ENCODE results near the gene PPP2R5C.

PPP2R5C gene

DNA sequence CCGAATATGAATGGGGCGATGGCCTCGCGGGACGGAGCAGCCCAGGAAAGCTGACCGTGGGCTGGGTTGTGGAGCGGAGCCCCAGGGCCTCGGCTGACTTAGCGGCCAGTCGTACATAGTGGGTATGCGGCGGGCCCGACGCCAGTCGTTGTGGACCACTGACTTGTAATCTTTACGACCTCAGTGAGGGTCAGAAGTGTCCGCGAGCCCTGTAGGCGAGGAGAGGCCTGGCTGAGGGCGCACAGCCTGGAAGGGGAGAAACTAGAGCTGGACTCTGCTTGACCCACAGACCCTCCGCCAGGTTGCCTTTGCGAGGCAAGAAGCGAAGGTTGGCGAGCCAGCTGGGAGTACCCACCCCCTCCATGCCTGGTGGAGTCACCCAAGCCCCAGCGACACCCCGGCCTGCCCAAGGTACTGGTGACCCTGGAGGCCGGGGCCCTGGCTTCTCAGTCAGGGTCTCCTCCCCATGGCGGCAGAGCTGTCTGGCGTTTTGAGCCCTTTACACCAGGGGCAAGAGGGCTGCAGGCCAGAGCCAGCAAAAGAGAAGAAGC, 187.2 kb downstream of the PPP2R5C start:
- DNase-seq (ENCODE audit: low read depth in 2 of 2) = no peak

DNA sequence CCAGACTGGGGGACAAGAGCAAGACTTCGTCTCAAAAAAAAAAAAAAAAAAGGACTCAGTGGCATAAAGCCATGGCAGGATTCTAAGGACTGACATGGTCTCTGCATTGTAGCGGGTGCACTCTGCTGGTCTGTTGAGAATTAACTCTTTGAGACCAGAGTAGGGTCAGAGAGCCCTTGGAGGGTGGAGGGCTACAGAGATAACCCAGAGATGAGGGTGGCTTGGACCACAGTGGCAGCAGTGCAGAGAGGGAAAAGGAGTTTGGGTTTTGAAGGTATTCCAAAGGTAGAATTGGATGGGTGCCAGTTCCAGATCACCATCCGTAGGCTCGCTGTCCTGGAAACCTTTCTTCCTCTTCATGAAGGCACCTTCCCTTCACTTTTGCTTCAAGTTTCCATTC, 188.6 kb downstream of the PPP2R5C start:
- DNase-seq (ENCODE audit: low read depth in 2 of 2) = no peak

DNA sequence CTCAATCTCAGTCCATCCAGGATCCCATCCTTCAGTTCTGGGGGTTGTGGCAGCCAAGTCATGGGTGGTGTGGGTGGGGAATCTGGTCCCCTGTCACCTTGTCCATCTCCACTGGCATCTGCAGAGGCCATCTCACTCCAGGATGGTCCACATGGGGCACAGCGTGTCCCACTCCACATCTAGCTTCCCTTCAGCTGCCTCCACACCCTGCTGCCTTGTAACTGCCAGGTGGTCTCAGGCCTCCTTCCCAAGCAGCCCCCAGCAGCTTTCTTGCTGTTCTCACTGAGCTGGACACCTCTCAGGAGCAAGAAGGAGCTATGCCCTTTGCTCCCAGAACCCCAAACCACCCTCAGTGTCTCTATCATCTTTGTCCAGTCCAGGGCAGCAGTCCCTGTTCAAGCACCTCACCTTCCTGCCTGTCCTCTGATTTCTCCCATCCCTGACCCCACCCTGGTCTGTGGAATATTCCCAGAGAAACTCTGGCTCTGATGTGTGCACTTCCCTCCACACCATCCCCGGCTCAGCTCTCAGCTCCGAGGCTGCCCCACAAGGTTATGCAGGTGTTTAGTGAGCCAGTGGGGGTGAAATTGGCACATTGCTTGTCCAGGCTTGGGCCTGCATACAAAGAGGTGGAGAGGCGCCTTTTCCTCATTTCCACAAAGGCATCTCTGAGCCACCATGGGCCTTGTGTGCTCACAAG, 189.2 kb downstream of the PPP2R5C start:
- no peak for DNase-seq (ENCODE audit: low read depth in 2 of 2)

DNA sequence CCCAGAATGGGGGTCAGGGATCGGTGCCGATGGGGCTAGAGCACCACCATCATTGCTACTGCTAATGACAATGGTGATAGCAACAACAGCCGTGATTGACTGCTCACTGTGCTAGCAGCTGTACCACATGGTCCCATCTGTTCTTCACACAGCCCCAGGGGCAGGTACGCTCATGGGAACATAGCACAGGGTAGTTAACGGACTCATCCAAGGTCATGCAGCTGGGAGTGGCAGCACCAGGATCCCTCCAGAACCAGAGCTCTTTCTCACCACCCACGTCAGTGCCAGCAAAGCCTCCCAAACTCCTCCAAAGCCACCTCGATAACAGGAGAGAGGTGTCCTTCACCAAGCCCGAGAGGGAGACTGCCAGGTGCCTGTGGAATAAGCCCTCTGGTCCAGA, 191.6 kb downstream of the PPP2R5C start:
- DNase-seq (ENCODE audit: low read depth in 2 of 2) = no peak

DNA sequence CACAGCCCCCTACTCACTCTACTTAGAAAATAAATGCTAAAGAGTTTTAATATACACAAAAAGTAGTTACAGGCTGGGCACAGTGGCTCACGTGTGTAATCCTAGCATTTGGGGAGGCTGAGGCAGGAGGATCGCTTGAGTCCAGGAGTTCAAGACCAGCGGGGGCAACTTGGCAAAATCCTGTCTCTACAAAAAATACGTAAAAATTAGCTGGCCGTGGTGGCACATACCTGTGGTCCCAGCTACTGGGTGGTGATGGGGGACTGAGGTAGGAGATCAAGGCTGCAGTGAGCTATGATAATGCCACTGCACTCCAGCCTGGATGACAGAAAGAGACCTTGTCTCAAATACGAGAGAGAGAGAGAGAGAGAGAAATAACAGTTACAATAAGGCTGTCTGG, 193.0 kb downstream of the PPP2R5C start:
- DNase-seq (ENCODE audit: low read depth in 2 of 2) = no peak

DNA sequence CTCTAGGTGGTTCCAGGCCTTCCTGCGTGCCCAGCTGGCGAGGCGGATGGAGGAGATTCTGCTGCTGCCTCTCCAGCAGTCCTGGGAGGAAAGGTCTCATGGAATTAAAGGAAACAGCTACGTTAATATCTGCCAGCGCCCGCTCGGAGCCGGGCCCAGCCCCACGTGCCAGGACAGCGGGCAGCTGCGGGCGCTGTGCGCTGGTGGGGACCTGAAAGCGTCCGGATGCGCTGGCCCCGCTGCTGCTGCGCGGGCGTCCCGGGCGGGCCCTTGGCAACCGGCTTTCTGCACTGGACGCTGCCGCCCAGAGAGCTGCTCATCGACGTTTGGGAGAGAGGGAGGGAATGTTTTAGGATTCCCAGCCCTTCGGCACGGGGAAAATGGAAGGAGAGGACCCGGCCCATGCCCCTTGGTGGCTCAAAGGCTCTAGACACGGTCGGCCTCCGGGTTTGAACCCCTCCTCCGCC, 194.2 kb downstream of the PPP2R5C start:
- no peak for DNase-seq (ENCODE audit: low read depth in 2 of 2)

DNA sequence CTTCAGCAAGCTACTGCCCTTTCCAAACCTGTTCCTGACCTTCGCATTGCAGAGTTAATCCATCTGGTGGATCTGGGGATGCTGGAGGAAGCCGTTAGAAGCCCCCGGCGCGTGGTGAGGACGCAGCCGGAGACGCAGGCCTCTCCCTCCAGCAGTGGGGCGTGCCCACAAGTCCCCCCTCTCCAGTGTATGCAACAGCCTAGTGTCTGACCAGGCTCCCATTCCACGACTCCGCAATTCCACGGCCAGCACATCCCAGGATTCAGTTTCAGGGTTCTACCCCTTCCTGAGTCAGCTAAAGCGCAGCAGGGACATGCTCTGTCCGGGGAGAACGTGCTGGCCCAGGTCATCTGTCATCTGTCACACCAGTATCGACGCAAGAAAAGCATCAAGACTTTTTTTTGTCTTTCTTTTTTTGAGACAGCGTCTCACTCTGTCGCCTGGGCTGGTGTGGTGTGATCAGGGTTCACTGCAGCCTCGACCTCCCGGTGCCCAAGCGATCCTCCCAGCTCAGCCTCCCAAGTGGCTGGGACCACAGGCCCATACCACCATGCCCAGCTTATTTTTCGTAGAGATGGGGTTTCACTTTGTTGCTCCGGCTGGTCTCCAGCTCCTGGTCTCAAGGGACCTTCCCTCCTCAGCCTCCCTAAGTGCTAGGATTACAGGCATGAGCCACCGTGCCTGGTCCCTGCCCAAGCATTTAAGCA, 194.8 kb downstream of the PPP2R5C start:
- no peak for DNase-seq (ENCODE audit: low read depth in 2 of 2)

DNA sequence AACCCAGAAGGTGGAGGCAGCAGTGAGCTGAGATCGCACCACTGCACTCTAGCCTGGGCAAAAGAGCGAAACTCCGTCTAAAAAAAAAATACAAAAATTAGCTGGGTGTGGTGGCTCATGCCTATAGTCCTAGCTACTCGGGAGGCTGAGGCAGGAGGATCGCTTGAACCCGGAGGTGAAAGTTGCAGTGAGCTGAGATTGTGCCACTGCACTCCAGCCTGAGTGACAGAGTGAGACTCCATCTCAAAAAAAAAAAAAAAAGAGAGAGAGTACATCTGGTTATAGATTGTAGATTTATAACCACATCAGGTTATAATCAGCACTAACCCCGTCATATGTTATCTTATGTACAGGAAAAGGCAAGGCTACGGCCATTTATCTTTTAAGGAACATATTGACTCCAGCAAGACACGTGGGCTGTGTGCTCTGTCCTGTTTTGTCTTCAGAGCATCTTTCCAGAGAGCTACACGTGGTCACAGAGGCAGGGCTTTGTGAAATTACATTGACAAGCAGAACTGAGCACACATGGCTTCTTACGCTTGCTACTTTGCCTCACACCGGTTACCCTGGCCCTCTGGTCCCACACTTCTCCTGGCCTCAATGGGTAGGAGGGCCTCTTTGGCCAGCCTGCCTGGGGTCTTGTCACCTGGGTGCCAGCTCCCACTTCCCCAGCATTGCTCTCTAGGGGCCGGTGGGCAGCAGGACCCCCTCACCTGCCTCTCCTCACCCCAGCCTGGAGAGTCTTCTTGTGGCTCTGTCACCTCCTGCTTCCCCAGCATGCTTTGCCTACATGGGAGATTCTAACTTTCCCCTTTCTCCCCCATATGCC, 196.1 kb downstream of the PPP2R5C start:
- no peak for DNase-seq (ENCODE audit: low read depth in 2 of 2)

DNA sequence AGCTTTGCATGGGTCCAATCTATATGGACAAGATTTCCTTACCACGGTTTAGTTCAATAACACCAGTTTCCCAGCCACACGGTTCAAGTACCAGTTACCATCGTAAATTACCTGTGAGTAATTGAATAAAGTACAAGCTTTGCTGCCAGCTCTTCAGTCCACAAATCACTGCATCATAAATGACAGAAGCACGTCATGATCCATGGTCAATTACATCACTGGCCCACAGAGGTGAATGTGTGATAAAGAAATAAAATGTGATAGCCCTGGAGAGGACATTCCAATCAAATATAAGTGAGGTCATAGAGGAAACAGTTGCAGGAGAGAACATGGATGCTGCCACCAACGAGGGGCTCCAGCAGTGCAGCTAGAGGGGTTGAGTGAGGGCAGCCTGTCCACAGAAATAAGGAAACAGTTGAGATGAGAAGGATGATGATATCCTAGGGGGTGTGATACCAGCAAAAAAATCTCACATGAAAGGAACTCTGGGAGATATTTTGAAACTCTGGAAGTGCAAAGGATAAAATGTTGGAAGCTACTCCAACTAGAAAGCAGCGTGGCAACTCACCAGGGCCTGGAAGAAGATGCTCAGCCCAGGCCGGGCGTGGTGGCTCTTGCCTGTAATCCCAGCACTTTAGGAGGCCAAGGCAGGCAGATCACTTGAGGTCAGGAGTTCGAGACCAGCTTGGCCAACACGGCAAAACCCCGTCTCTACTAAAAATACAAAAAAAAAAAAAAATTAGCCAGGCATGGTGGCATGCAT, 197.1 kb downstream of the PPP2R5C start:
- DNase-seq (ENCODE audit: low read depth in 2 of 2) = no peak

DNA sequence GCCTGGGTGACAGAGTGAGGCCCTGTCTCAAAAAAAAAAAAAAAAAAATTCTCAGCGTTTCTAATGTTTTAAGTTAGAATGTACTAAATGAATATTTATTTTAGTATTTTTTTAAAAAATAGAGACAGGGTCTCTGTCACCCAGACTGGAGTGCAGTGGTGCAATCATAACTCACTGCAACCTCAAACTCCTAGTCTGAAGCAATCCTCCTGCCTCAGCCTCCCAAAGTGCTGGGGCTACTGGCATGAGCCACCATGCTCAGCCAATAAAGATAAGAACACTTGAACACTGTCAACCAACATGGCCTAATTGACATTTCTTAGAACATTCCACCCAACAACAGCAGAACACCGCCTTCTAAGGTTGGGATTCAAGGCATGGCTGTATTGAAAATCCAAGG, 197.8 kb downstream of the PPP2R5C start:
- DNase-seq (ENCODE audit: low read depth in 2 of 2) = no peak

DNA sequence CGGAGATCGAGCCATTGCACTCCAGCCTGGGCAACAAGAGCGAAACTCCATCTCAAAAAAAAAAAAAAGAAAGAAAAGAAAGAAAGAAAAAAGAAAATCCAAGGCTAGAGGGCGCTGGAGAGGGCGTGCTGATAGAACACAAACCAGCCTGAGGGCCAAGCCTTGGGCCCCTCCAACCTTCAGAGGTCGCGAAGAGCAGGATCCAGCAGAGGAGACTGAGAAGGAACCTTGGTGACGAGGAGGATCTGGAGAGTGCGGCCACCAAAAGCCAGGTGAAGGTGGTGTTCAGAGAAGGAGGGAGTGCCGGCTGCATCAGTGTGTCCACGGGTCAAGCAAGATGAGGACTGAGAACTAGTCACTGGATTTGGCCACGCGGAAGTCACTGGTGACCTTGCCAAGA, 198.7 kb downstream of the PPP2R5C start:
- DNase-seq (ENCODE audit: low read depth in 2 of 2) = no peak

DNA sequence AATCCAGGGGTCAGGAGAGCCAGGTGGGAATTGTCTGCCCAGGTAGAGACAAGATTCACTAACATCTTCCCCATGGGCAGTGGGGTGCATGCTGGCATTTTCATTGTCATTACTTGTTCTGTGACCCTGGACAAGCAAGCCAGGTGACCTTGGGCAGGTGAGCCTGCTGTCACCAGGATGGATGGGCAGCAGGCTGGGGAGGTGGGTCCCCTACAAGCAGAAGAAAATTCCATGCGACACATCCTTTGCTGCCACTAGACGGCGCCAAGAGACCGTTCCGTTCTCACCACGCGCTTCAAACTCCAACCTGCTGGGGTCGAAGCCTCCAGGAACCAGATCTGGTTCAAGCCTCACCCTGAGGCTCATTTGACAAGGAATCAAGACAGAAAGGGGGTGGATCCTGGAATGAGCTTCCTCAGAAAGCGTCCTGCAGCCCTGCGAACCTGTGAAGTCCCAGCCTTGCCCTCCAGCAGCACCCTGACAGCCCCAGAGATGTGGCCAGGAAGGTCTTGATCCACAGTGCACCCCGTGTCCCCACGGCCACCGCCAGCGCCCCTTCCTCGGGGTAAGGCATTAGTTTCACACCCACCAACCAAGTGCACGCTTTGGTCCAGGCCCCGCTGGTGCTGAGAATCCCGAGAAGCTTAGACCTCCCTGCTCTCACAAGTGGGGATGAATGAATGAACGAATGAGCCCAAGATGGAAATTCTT, 199.7 kb downstream of the PPP2R5C start:
- peak; percentile 45 to 55 for DNase-seq (ENCODE audit: low read depth in 2 of 2)

DNA sequence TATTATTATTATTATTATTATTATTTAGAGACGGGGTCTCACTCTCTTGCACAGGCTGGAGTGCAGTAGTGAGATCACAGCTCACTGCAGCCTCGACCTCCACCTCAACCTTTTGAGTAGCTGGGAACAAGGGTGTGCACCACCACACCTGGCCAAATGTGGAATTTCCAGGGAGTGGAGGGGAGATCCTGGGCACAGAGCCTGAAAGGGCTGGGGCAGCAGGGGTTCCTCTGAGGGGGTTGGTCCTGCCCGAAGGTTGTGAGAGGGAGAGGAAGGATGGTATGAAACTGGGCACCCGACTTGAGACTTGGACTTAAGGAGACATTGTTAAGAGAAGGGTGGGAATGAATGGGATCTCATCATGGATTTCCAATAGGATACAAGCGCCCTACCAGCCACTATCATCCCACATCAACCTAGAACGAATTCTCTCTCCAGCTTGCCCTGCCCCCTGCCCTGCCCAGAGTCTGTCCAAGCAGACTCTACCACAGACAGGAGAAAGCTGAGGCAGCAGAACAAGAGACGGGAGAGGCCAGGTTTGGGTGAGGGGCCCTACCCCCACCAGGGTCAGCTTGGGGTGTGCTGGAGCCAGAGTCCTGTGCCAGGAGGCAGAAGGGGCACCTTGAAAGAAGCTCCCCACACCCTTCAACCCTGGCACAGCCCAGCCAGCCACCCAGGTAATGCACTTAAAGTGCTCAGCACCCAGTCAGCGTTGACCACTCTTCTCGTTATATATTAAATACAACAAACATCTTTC, 200.4 kb downstream of the PPP2R5C start:
- DNase-seq (ENCODE audit: low read depth in 2 of 2) = no peak

DNA sequence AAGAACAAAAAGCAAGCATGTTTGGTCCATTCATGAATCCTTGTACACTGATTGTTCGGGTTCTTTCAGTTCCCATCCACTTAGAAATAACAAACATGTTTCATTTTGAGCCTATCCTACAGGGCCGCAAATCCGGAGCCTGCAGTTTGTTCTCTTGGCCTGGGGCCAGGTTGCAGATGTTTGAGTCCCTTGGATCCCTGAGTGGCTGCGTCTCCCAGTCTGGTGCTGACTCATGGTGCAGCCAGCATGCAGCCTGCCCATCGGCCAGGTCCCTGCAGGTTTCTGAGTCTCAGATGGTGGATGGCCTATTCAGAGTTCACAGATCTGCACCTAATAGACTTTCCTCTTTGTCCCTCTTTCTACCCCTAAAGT, 201.0 kb downstream of the PPP2R5C start:
- peak; percentile 81 for DNase-seq (ENCODE audit: low read depth in 2 of 2)

DNA sequence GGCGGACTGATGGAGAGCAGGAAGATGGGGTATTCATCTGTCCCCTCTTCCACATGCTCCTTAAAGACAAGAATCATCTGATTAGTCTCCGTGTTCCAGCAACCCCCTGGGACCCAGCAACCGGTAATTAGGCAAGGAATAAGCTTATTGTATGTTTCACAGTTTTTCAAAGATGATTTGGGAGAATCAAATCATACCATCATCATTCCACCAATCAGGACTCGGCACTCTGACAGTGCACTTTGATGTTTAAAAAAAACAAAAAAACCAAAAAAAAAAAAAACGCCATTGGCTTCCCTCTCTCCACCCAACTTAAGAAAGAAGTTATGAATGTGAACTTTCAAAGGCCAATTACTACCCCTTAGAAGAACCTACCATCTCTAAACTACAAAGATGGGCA, 201.5 kb downstream of the PPP2R5C start:
- no peak for DNase-seq (ENCODE audit: low read depth in 2 of 2)

DNA sequence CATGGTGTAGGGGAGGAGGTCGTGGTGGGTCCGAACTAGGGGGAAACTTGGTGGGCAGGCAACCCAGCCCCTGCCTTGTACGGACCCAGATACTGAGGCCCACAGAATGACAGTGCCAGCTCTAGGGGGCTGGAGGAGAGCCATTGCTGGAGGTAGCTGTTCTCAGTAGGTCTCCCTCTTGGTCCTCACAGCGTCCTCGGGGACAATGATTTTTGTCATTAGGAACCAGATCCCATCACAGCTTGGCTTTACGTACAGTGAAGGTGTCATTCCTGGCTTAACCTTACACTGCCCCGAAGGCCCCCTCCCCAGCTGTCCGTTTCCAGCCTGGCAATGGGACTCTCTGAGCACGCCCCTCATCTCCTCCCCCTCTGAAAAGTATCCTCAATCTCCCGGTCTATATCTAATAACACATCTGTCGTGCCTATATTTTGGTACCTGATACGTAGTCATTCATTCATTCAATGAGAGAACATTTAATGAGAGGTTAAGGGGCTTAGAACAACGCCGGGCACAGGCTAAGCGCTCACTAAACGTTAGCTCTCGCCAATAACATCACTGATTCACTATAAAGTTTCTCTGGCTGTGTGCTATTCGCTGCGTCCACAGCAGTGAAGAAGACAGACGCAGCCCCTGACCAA, 202.3 kb downstream of the PPP2R5C start:
- DNase-seq (ENCODE audit: low read depth in 2 of 2) = no peak

DNA sequence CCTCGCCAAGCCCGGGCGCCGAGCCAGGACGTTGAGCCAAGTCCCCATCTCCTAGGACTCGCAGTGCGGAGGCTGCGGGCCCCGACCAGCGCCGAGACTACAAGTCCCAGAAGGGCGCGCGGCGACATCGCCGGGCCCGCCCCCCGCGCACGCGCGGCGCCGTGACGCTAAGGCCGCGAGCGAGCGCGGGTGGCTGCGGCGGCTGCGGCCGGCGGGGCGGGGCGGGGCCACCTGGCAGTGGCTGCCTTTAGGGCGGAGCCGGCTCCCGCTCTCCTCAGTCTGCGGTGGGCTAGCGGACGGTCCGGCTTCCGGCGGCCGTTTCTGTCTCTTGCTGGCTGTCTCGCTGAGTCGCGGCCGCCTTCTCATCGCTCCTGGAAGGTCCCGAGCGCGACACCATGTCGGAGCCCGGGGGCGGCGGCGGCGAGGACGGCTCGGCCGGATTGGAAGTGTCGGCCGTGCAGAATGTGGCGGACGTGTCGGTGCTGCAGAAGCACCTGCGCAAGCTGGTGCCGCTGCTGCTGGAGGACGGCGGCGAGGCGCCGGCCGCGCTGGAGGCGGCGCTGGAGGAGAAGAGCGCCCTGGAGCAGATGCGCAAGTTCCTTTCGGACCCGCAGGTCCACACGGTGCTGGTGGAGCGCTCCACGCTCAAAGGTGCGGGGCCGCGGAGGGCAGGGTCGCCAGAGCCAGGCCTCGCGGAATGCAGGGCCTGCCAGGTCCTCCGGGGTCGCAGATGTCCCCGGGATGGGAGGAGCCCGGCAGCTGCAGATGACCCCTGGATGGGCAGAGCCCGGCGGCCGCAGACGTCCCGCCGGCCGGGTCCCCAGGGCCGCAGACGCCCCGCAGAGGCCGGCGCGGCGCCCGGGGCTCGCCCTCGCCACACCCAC, 203.0 kb downstream of the PPP2R5C start, which contains the start of gene DYNC1H1:
TSS of gene DYNC1H1 (plus strand) at position 277 of the 884 bp plus-strand sequence. CDS start at position 396, 119 bp downstream.
- DNase-seq (ENCODE audit: low read depth in 2 of 2) = peak; percentile 83 to 84

DNA sequence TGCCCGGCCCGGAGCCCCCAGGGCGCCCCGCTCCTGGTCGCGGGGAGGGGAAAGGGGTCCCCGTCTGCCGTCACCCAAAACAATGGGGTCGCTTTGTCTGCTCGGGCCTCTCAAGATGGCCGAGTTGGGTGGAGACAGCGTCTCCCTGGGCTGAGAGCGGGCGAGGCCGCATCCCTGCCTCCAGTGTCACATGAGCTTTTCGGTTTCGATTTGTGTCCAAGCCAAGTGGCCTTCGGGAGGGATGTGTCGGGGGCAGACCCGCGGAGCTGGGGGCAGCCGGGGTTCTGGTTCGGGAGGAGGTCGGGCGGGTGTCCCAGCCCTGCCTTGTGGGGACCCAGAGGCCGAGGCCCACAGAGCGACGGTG, 203.7 kb downstream of the PPP2R5C start:
- DNase-seq (ENCODE audit: low read depth in 2 of 2) = no peak
